ENCODE results near the gene BEGAIN. TPM values are rescaled to one million over a fixed set of nuclear protein-coding genes. Genes with fewer than 3 reads are reported as not detected.
A peak's percentile ranks its signal among the peaks of the same experiment; 100 is the strongest.

BEGAIN gene
- total and polyA plus RNA-seq, 2 donors: 0.42 to 1.0 TPM

DNA sequence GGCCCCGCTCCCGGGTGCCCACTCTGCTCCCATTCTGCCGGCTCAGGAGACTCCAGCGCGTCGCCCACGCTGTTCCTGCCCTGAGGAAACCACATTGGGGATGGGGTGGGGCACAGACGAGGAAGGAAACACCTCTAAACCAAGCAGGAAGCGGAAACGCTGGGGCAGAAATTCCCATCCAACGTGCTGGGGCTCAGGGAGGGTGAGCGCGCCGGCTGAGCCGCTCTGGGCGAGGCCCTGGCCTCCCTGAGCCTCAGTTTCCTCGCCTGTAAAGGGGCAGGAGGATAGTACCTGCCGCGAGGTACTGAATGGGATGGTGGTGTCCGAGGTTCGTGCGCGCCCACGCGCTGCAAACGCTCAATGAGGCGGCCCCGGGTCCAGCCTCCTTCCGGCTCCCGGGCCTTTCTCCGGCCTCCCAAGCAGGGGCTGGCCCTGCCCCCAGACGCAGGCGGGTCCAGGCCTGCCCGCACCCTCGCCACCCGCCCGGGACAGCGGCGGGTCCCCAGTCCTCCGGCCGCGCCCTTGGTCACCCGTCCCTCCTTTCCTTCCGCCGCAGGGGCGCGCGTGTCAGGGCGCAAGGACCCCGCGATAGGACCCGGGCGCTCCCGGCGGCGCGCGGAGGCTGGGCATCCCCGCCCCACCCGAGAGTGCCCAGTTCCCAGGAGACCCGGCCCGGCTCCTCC, 673 bp downstream of the BEGAIN start:
- H3K4me3 ChIP-seq (ENCODE audit: low read length in 2 of 2): peak overlapping the region in 1 of 2 donors; percentile 45
- no peaks in the 10 kb centered on the region for H3K36me3 ChIP-seq (ENCODE audit: control insufficient read depth in 2 of 2, insufficient read depth in 2 of 2, low read length in 1 of 2)
- DNase-seq (ENCODE audit: low read depth in 6 of 9, low spot score in 9 of 9): peak in 1 of 9 donors; percentile 13
- peaks cover 0 to 3% of the 10 kb centered on the region in 2 donors for H3K4me1 ChIP-seq (ENCODE audit: control insufficient read depth in 2 of 2, insufficient read depth in 2 of 2, low read length in 2 of 2)
- peaks cover 42 to 66% of the 10 kb centered on the region in 2 donors for H3K27me3 ChIP-seq (ENCODE audit: control insufficient read depth in 2 of 2, insufficient read depth in 1 of 2, low read length in 1 of 2)
- H3K27ac ChIP-seq (ENCODE audit: low read depth in 1 of 2, low read length in 1 of 2): no peak overlapping the region
- no peaks in the 10 kb centered on the region for H3K9me3 ChIP-seq (ENCODE audit: control insufficient read depth in 2 of 2, insufficient read depth in 1 of 2, low read length in 1 of 2)
- 3% methylated on average over 62 of the region's 62 CpGs for WGBS

DNA sequence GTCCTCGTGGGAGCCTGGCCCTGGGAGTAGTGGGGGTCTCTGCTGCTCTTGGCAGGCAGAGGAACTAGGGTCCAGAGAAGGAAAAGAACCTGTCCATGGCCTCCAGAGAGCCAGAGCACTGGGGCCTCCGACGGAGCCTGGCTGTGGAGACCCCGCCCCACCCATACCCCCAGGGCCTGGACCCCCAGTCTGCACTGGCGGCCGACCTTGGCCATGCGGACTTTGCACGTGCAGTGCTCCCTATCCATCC, 1.1 kb downstream of the BEGAIN start:
- Histone ChIP-seq H3K27ac (ENCODE audit: low read depth in 1 of 2, low read length in 1 of 2) (no peak overlapping the region), H3K4me1 (ENCODE audit: control insufficient read depth in 2 of 2, insufficient read depth in 2 of 2, low read length in 2 of 2) (peaks cover 0 to 3% of the 10 kb centered on the region in 2 donors), H3K27me3 (ENCODE audit: control insufficient read depth in 2 of 2, insufficient read depth in 1 of 2, low read length in 1 of 2) (peaks cover 42 to 62% of the 10 kb centered on the region in 2 donors), H3K36me3 (ENCODE audit: control insufficient read depth in 2 of 2, insufficient read depth in 2 of 2, low read length in 1 of 2) (no peaks in the 10 kb centered on the region), H3K9me3 (ENCODE audit: control insufficient read depth in 2 of 2, insufficient read depth in 1 of 2, low read length in 1 of 2) (no peaks in the 10 kb centered on the region), H3K4me3 (ENCODE audit: low read length in 2 of 2) (no peak overlapping the region)
- no peak for DNase-seq (ENCODE audit: low read depth in 6 of 9, low spot score in 9 of 9)
- WGBS: 54% methylated on average over 8 of the region's 8 CpGs

DNA sequence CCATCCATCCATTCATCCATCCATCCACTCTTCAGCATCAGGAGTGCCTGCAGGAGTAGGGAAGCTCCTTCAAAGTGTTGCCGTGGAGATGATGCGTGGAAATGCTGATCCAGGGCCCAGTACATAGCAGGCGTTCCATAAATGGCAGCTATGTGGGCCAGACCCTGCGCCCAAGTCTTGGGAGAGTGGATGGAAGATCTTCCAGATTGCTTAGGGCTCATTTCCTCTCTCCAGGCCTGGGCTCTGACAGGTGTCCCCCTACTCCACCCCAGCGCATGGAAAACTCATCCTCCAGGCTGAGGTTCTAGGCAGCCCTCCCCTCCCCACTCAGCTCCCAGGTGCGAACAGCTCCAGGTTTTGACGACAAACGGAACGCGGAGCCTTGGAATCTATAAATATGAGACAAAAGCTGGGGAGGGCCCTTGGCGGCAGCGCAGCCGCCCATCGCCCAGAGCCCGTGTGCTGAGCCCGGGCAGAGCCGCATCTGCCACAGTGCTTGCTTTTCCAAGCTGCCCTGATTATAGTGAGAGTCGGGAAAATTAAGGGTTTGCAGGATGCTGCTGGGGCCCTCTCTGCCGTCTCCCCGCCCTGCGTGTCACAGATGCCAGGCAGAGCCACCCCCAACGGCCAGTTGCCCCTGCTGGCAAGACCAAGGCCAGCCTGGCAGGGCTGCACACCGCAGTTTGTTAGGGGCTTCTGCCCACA, 1.6 kb downstream of the BEGAIN start:
- peaks cover 42 to 58% of the 10 kb centered on the region in 2 donors for H3K27me3 ChIP-seq (ENCODE audit: control insufficient read depth in 2 of 2, insufficient read depth in 1 of 2, low read length in 1 of 2)
- no peaks in the 10 kb centered on the region for H3K9me3 ChIP-seq (ENCODE audit: control insufficient read depth in 2 of 2, insufficient read depth in 1 of 2, low read length in 1 of 2)
- peaks cover 0 to 3% of the 10 kb centered on the region in 2 donors for H3K4me1 ChIP-seq (ENCODE audit: control insufficient read depth in 2 of 2, insufficient read depth in 2 of 2, low read length in 2 of 2)
- no peak for DNase-seq (ENCODE audit: low read depth in 6 of 9, low spot score in 9 of 9)
- H3K27ac ChIP-seq (ENCODE audit: low read depth in 1 of 2, low read length in 1 of 2): no peak overlapping the region
- WGBS: 95% methylated on average over 23 of the region's 23 CpGs
- no peak overlapping the region for H3K4me3 ChIP-seq (ENCODE audit: low read length in 2 of 2)
- no peaks in the 10 kb centered on the region for H3K36me3 ChIP-seq (ENCODE audit: control insufficient read depth in 2 of 2, insufficient read depth in 2 of 2, low read length in 1 of 2)

DNA sequence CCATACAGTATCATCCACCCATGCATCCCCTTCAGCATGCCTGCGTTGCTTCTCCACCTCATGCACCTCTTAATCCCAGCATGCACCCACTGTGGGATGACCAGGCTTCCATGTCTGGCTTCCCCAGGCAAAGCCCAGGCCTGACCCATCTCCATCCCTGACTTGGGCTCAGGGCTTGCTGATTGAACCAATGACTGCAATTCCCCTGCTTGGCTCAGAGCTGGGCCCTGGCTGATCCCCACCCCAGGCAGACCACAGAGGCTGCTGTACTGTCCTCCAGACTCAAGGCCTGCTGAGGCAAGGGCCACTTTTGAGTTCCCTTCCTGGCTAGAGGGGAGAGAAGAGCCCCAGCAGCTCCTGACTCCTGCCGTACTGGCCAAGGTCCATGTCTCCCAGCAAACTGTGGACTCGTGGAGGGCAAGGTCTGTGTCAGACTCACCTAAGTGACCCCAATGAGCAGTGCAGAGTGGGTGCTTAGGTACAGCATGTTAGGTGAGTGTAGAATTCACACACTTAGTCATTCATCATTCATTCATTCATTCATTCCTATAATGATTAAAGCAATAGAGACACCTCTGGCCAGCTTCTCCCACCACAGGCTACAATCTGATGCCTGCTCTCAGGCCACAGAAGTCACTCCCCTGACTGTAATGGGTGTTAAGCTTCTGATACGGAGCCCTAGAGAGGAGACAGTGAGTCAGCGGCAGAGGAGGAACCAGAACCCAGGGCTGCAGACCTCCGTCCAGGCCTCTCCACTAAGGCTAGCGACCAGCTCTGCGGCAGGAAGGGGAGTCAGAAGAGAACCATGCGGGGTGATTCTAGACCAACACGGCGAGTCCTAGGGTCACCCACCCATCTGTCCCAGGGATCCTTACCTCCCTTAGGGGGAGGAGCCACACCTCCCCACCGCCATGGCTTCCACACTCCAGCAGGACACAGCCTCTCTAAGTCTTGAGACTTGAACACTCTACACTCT, 2.9 kb downstream of the BEGAIN start:
- Histone ChIP-seq H3K36me3 (ENCODE audit: control insufficient read depth in 2 of 2, insufficient read depth in 2 of 2, low read length in 1 of 2) (no peaks in the 10 kb centered on the region), H3K9me3 (ENCODE audit: control insufficient read depth in 2 of 2, insufficient read depth in 1 of 2, low read length in 1 of 2) (no peaks in the 10 kb centered on the region), H3K27me3 (ENCODE audit: control insufficient read depth in 2 of 2, insufficient read depth in 1 of 2, low read length in 1 of 2) (peaks cover 40 to 47% of the 10 kb centered on the region in 2 donors), H3K4me1 (ENCODE audit: control insufficient read depth in 2 of 2, insufficient read depth in 2 of 2, low read length in 2 of 2) (peaks cover 0 to 3% of the 10 kb centered on the region in 2 donors), H3K27ac (ENCODE audit: low read depth in 1 of 2, low read length in 1 of 2) (no peak overlapping the region), H3K4me3 (ENCODE audit: low read length in 2 of 2) (no peak overlapping the region)
- DNase-seq (ENCODE audit: low read depth in 6 of 9, low spot score in 9 of 9): no peak
- WGBS: 94% methylated on average over 12 of the region's 12 CpGs

DNA sequence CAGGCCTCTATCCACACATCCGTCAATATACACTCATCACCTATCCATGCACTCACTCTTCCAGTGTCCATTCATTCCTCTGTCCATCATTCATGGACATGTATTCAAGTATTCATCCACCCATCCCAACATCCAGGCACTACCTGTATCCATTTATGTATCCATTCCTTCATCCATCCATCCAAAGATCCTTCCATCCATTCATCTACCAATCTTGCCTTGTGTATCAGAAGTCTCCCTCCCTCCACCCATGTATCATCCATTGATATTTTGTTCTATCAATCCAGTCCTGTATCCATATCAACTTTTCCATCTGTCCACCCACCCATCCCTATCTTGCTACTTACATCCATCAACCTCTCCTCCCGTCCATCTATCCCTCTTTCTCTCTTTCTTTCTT, 4.0 kb downstream of the BEGAIN start:
- Histone ChIP-seq H3K36me3 (ENCODE audit: control insufficient read depth in 2 of 2, insufficient read depth in 2 of 2, low read length in 1 of 2) (no peaks in the 10 kb centered on the region), H3K4me1 (ENCODE audit: control insufficient read depth in 2 of 2, insufficient read depth in 2 of 2, low read length in 2 of 2) (peaks cover 0 to 3% of the 10 kb centered on the region in 2 donors), H3K27ac (ENCODE audit: low read depth in 1 of 2, low read length in 1 of 2) (no peak overlapping the region), H3K27me3 (ENCODE audit: control insufficient read depth in 2 of 2, insufficient read depth in 1 of 2, low read length in 1 of 2) (peaks cover 29 to 37% of the 10 kb centered on the region in 2 donors), H3K9me3 (ENCODE audit: control insufficient read depth in 2 of 2, insufficient read depth in 1 of 2, low read length in 1 of 2) (no peaks in the 10 kb centered on the region), H3K4me3 (ENCODE audit: low read length in 2 of 2) (no peak overlapping the region)
- no peak for DNase-seq (ENCODE audit: low read depth in 6 of 9, low spot score in 9 of 9)
- 97% methylated on average over 2 of the region's 2 CpGs for WGBS

DNA sequence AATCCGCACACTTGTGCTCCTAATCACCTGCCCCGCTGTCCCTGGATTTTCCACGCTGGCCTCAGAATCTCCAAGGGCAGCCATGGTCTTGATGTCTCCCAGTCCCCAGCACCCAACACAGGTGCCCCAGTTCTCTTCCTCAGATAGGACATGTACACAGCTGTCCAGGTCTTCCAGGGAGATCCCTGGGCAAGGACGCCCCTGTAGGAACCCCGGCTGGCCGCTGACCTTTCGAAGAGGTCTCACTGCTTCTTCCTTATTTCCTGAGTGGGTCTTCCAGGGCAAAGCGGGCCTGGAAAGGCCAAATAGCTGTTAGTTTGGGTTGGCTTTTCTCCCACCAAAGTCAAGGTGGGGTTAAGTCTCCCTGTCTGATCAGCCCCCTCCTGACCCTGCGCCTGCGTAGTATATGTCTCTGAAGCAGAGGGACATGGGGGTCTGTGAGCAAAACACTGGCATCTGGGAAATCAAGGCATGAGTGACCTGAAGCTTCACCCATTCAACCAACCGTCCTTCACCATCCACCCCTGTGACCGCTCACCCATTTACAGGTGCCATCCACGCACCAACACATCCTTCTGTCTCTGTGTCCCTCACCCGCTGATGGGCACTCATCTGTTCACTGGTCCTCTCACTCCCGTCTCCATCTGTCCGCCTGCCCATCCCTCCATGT, 4.6 kb downstream of the BEGAIN start:
- Histone ChIP-seq H3K4me1 (ENCODE audit: control insufficient read depth in 2 of 2, insufficient read depth in 2 of 2, low read length in 2 of 2) (peaks cover 0 to 3% of the 10 kb centered on the region in 2 donors), H3K4me3 (ENCODE audit: low read length in 2 of 2) (no peak overlapping the region), H3K9me3 (ENCODE audit: control insufficient read depth in 2 of 2, insufficient read depth in 1 of 2, low read length in 1 of 2) (no peaks in the 10 kb centered on the region), H3K36me3 (ENCODE audit: control insufficient read depth in 2 of 2, insufficient read depth in 2 of 2, low read length in 1 of 2) (no peaks in the 10 kb centered on the region), H3K27me3 (ENCODE audit: control insufficient read depth in 2 of 2, insufficient read depth in 1 of 2, low read length in 1 of 2) (peaks cover 23 to 31% of the 10 kb centered on the region in 2 donors), H3K27ac (ENCODE audit: low read depth in 1 of 2, low read length in 1 of 2) (no peak overlapping the region)
- DNase-seq (ENCODE audit: low read depth in 6 of 9, low spot score in 9 of 9): no peak
- 99% methylated on average over 16 of the region's 16 CpGs for WGBS

DNA sequence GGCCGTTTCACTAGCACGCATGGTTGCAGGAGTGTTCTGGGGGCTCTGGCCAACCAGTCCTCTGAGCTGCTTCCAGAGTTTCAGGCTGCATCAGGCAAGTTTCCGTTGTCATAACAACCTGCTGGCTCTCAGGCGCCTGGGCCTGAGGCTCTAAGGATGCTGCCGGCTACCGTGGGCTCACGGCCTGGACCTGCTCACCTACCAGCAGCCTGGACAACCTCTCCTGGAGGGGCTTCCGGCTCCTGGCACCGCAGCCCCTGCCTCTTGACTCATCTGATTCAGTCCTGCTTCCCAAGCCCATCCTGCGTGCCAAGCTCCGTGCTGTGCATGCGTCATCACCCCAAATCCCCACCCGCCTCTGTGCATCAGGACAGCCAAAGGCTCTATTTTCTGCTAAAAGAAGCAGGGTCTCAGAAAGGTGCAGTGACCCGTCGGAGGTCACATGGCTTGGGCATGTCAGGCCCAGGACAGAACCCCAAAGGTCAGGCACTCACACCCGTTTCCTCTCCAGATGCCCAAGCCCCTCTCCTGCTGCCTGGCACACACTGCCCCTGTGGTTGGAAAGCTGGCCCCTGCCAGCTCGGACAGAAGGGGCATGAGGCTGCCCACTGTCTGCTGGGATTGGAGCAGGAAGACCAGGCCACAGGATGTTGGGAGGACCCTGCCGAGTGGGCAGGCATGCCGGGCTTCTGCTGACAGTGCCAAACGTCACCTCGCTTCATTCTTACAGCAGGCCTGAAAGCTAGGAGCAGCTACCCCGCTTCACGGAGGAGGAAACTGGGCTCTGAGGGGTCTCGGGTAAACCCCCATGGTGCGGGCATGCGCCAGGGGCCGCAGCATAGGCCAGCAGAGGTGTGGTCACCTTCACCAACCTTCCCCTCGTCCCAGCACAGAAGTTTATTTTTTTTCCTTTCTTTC, 5.7 kb downstream of the BEGAIN start:
- peaks cover 0 to 2% of the 10 kb centered on the region in 2 donors for H3K4me1 ChIP-seq (ENCODE audit: control insufficient read depth in 2 of 2, insufficient read depth in 2 of 2, low read length in 2 of 2)
- DNase-seq (ENCODE audit: low read depth in 6 of 9, low spot score in 9 of 9): no peak
- no peak overlapping the region for H3K4me3 ChIP-seq (ENCODE audit: low read length in 2 of 2)
- H3K9me3 ChIP-seq (ENCODE audit: control insufficient read depth in 2 of 2, insufficient read depth in 1 of 2, low read length in 1 of 2): no peaks in the 10 kb centered on the region
- no peaks in the 10 kb centered on the region for H3K36me3 ChIP-seq (ENCODE audit: control insufficient read depth in 2 of 2, insufficient read depth in 2 of 2, low read length in 1 of 2)
- H3K27me3 ChIP-seq (ENCODE audit: control insufficient read depth in 2 of 2, insufficient read depth in 1 of 2, low read length in 1 of 2): peaks cover 12 to 24% of the 10 kb centered on the region in 2 donors
- H3K27ac ChIP-seq (ENCODE audit: low read depth in 1 of 2, low read length in 1 of 2): no peak overlapping the region
- 93% methylated on average over 28 of the region's 28 CpGs for WGBS
